K562 (cell line): ENCODE data around the gene MEAF6. TPM values are rescaled to one million over a fixed set of nuclear protein-coding genes. Genes with fewer than 3 reads are reported as not detected.
"Not testable (repeated sequence)": the region's sequence is repeated elsewhere in the genome, so short reads cannot be mapped to it uniquely, and the experiment has no call there.

Experiments
- ATAC-seq: fragments of 200-7000 bp; cut with Tn5 transposase; 3 replicates; pipeline ENCODE4 v1.9.1; 2020; ENCODE audit warnings: moderate library complexity
- BruUV-seq: library from RNA; stranded (reverse); fragments of 400-500 nt; replicated peaks from 2 replicates; lab custom pipeline; 2021; lab: Mats Ljungman, UMichigan
- CTCF ChIA-PET: fragments of 300-600 bp; formaldehyde crosslinking; extraction: SDS; loops from one replicate; lab custom pipeline; 2021; ENCODE audit warnings: low intra/inter-chr PET ratio; lab: Yijun Ruan, JAX
- POLR2A ChIA-PET: fragments of 300-600, 350-650 bp; sonication (Branson Sonifier 250); formaldehyde crosslinking; extraction: SDS; loops from one replicate; lab custom pipeline; 2021; ENCODE audit warnings: antibody characterized with exemption, inconsistent platforms; lab: Yijun Ruan, JAX
- DNase-seq, 4 experiments: peaks; one replicate each; pipeline versions ENCODE4 v3.0.0 to v3.0.0-alpha.2; 2011 to 2018; ENCODE audit warnings: low spot score in 3 of 4, mixed read lengths in 3 of 4; ENCODE audit errors: extremely low read depth in 1 of 4
- FAIRE-seq: peaks from 2 replicates; lab custom pipeline; 2011; peaks lifted over from hg19 to GRCh38; lab: Jason Lieb, UNC
- H2AFZ ChIP-seq: 2 replicates; pipeline ENCODE4 v1.6.0; 2011; ENCODE audit warnings: low read depth, low read length, control low read depth, inconsistent platforms
- H3K27ac ChIP-seq: fragments of 200-600 bp; 3 replicates; pipeline ENCODE4 v1.8.0; 2011; ENCODE audit warnings: low read depth, mild to moderate bottlenecking, control low read depth, inconsistent platforms, low read length, moderate library complexity, mixed read lengths; ENCODE audit errors: extremely low read depth
- H3K27me3 ChIP-seq, 2 experiments: fragments of 300-600 bp in 1 of 2; 2 replicates in 1 of 2; 3 replicates in 1 of 2; pipeline versions ENCODE4 v1.6.0 to v1.8.0; 2011; ENCODE audit warnings: inconsistent platforms in 2 of 2, low read length in 2 of 2, mild to moderate bottlenecking in 1 of 2, mixed read lengths in 1 of 2, moderate library complexity in 1 of 2; ENCODE audit not compliant: control insufficient read depth in 2 of 2, insufficient read depth in 2 of 2
- H3K36me3 ChIP-seq: fragments of 300-600 bp; 3 replicates; pipeline ENCODE4 v1.8.0; 2011; ENCODE audit warnings: mild to moderate bottlenecking, low read length, inconsistent platforms; ENCODE audit not compliant: control insufficient read depth, insufficient read depth
- H3K4me1 ChIP-seq, 2 experiments: fragments of 200-600 bp in 1 of 2; replicated peaks in 1 of 2; 2 replicates in 1 of 2; 3 replicates in 1 of 2; pipeline versions ENCODE4 v1.5.1 to v1.8.0; 2011; ENCODE audit warnings: inconsistent platforms in 2 of 2, low read length in 2 of 2, mild to moderate bottlenecking in 1 of 2, mixed read lengths in 1 of 2, moderate library complexity in 1 of 2; ENCODE audit not compliant: control insufficient read depth in 2 of 2, insufficient read depth in 2 of 2
- H3K4me2 ChIP-seq: 2 replicates; pipeline ENCODE4 v1.6.1; 2011; ENCODE audit warnings: low read length, control low read depth, inconsistent platforms, mixed read lengths; ENCODE audit not compliant: insufficient read depth
- H3K4me3 ChIP-seq: fragments of 200-600 bp; sonication (generic), shearing (Covaris generic); 2 replicates; pipeline ENCODE4 v1.5.1; 2016; ENCODE audit warnings: control low read depth, inconsistent platforms
- H3K79me2 ChIP-seq: fragments of 200-600 bp; 3 replicates; pipeline ENCODE4 v1.8.0; 2011; ENCODE audit warnings: low read length, inconsistent platforms; ENCODE audit not compliant: control insufficient read depth, insufficient read depth
- H3K9ac ChIP-seq, 2 experiments: 2 replicates each; pipeline versions ENCODE4 v1.6.0 to v1.6.1; 2011; ENCODE audit warnings: low read depth in 2 of 2, low read length in 2 of 2, control low read depth in 1 of 2, inconsistent platforms in 1 of 2, mild to moderate bottlenecking in 1 of 2, mixed read lengths in 1 of 2; ENCODE audit not compliant: insufficient read depth in 1 of 2
- H3K9me1 ChIP-seq: one replicate; pipeline ENCODE4 v1.6.0; 2011; ENCODE audit warnings: inconsistent platforms, mild to moderate bottlenecking, low read length, moderate library complexity; ENCODE audit not compliant: control insufficient read depth, insufficient read depth
- H3K9me3 ChIP-seq: replicated peaks from 2 replicates; pipeline ENCODE4 v1.5.1; 2011; ENCODE audit warnings: low read depth, low read length, inconsistent platforms; ENCODE audit not compliant: control insufficient read depth, insufficient read depth
- H4K20me1 ChIP-seq: replicated peaks from 2 replicates; pipeline ENCODE4 v1.6.1; 2011; ENCODE audit warnings: low read length, inconsistent platforms, mixed read lengths; ENCODE audit not compliant: control insufficient read depth, insufficient read depth
- ARID1B ChIP-seq: fragments of 450-650 bp; IDR thresholded peaks from 2 replicates; pipeline ENCODE4 v1.6.1; 2016; ENCODE audit warnings: antibody characterized with exemption, mild to moderate bottlenecking, inconsistent platforms
- ARNT ChIP-seq, 2 experiments: fragments of 450-650 bp; IDR thresholded peaks; 2 replicates each; pipeline ENCODE4 v1.6.1; 2016; ENCODE audit warnings: mild to moderate bottlenecking in 1 of 2
- CBFA2T2 ChIP-seq: fragments of 450-650 bp; conservative IDR thresholded peaks from 2 replicates; pipeline ENCODE4 v1.6.1; 2017; ENCODE audit warnings: mild to moderate bottlenecking
- CBFA2T3 ChIP-seq: fragments of 450-650 bp; IDR thresholded peaks from 2 replicates; pipeline ENCODE4 v1.6.1; 2017
- GATA2 ChIP-seq: sonication (generic); formaldehyde crosslinking; IDR thresholded peaks from 2 replicates; pipeline ENCODE4 v1.4.0; 2020; ENCODE audit warnings: mild to moderate bottlenecking, missing genetic modification reagents
- HDAC1 ChIP-seq, 2 experiments: fragments of 450-650 bp; IDR thresholded peaks; 2 replicates each; pipeline ENCODE4 v1.6.1; 2016 to 2017; ENCODE audit warnings: inconsistent platforms in 1 of 2, mild to moderate bottlenecking in 1 of 2, moderate library complexity in 1 of 2
- KDM5B ChIP-seq: fragments of 200-600 bp; sonication (generic); IDR thresholded peaks from 2 replicates; pipeline ENCODE4 v1.6.1; 2012; ENCODE audit warnings: low read depth, mild to moderate bottlenecking, moderate library complexity, low read length, control low read depth, inconsistent platforms; ENCODE audit not compliant: insufficient replicate concordance
- KLF6 ChIP-seq: fragments of 250-450 bp; sonication (Bioruptor Pico); IDR thresholded peaks from 2 replicates; pipeline ENCODE4 v1.4.0; 2020; ENCODE audit warnings: mild to moderate bottlenecking, moderate library complexity, borderline replicate concordance
- MLLT1 ChIP-seq, 2 experiments: fragments of 450-650 bp; IDR thresholded peaks; 2 replicates each; pipeline ENCODE4 v1.6.1; 2016
- PHF8 ChIP-seq: fragments of 200-600 bp; sonication (generic); IDR thresholded peaks from 2 replicates; pipeline ENCODE4 v1.6.1; 2012; ENCODE audit warnings: mixed run types, mild to moderate bottlenecking, inconsistent platforms, low read length, moderate library complexity, borderline replicate concordance
- TAF1 ChIP-seq: IDR thresholded peaks from 2 replicates; pipeline ENCODE4 v1.6.1; 2011; ENCODE audit warnings: mild to moderate bottlenecking, low read length, moderate library complexity; ENCODE audit not compliant: insufficient read depth, control insufficient read depth, severe bottlenecking; ENCODE audit errors: extremely low read depth
- TCF15 ChIP-seq: fragments of 250-450 bp; sonication (Bioruptor Pico); IDR thresholded peaks from 2 replicates; pipeline ENCODE4 v1.8.0; 2022; ENCODE audit warnings: moderate library complexity, mild to moderate bottlenecking, inconsistent platforms
- ZBTB11 ChIP-seq, 3 experiments: fragments of 200-800 bp in 1 of 3; fragments of 250-450 bp in 1 of 3; fragments of 450-650 bp in 1 of 3; sonication (Bioruptor Pico) in 1 of 3; sonication (Bioruptor generic) in 1 of 3; formaldehyde crosslinking in 1 of 3; IDR thresholded peaks; 2 replicates each; pipeline versions ENCODE4 v1.6.1 to v1.8.0; 2016 to 2022; ENCODE audit warnings: mild to moderate bottlenecking in 2 of 3, missing genetic modification characterization in 2 of 3, missing compliant biosample characterization in 1 of 3, moderate library complexity in 1 of 3
- WGBS: fragments of 100-300 bp; shearing (Covaris generic); methylation state at CpG from one replicate; pipeline ENCODE4 v1.1.6; 2016; ENCODE audit warnings: low coverage, mixed read lengths; ENCODE audit not compliant: insufficient coverage; ENCODE audit errors: missing lambda C conversion rate; 5-methylcytosine and 5-hydroxymethylcytosine counted together
- in situ Hi-C: fragments of 300-500 bp; cut with MboI; formaldehyde crosslinking; loops from 4 replicates; pipeline ENCODE4 v1.15.0; 2018; ENCODE audit warnings: inconsistent platforms, mixed read lengths
- intact Hi-C: fragments of 100-400 bp; cut with micrococcal nuclease; formaldehyde crosslinking; loops from 2 replicates; pipeline ENCODE4 v1.14.2; 2022
- polyA plus RNA-seq, 8 experiments: library from polyadenylated mRNA; depleted of rRNA in 4 of 8; stranded (reverse) in 5 of 8; unstranded in 3 of 8; fragments of >200 nt; fragmentation: Nextera tagmentation in 2 of 8; fragmentation: Illumina TruSeq in 1 of 8; extraction: Ambion mirVana in 2 of 8; extraction: Trizol in 1 of 8; gene quantifications; 2 replicates each; pipeline versions ENCODE4 v1.2.1 to v1.2.3, GENCODE V29; 2011 to 2014; ENCODE audit warnings: inconsistent platforms in 1 of 8, missing spikeins in 1 of 8
- total RNA-seq, 7 experiments: library from RNA; depleted of rRNA in 6 of 7; stranded (reverse); fragments of >200 nt in 6 of 7; fragmentation: Illumina TruSeq in 2 of 7; extraction: Trizol in 2 of 7; gene quantifications; 2 replicates each; pipeline versions ENCODE4 v1.2.1 to v1.2.3, GENCODE V29; 2011 to 2021; ENCODE audit warnings: low replicate concordance in 1 of 7

Gene MEAF6
- total and polyA plus RNA-seq, 9 of the 15 experiments (the other 6 are each of a cell fraction or from before 2014, with no cell fraction given) = 55.0 to 151 (median 92.3) TPM

GRCh38 chr1:37560401-37561132 lies 46.0 kb upstream of the MEAF6 start (continued):
- TF ChIP-seq KLF6 (CRISPR knock-in tag) (0 out of 2 replicates have a peak, but pooled peaks have one; percentile 57), TAF1 (no peak), TCF15 (CRISPR knock-in tag) (0 out of 2 replicates have a peak, but pooled peaks have one; percentile 28)

- Histone ChIP-seq H3K4me2 (peak overlapping the region; percentile 59), H3K4me1 (peaks cover 58 to 64% of the 10 kb centered on the region in 2 experiments)
- 8% methylated on average over 12 of the region's 12 CpGs for whole genome bisulfite sequencing
- TF ChIP-seq MLLT1 (IDR thresholded peaks at IDR 0.05) = peak in 1 of 2 experiments; percentile 68; a peak in 2 of 4 replicates
- TF ChIP-seq ARNT (IDR thresholded peaks at IDR 0.05) = 0 out of 4 replicates have a peak, but pooled peaks of 1 of the 2 experiments have one; percentile 24
- TF ChIP-seq CBFA2T3 = peak; percentile 60
- peak; percentile 44 for TF ChIP-seq KDM5B
- TF ChIP-seq HDAC1 (IDR thresholded peaks at IDR 0.05) = peak in 1 of 2 experiments; percentile 20; a peak in 1 of 4 replicates
- peak; percentile 58 for TF ChIP-seq ARID1B
- TF ChIP-seq PHF8 = peak; percentile 25; the same call in 1 of the 2 replicates
- 0 out of 6 replicates have a peak, but pooled peaks of 1 of the 3 experiments have one; percentile 41 for TF ChIP-seq ZBTB11 (CRISPR knock-in tag; IDR thresholded peaks at IDR 0.05)
- peak; percentile 47 for TF ChIP-seq CBFA2T2
- TF ChIP-seq GATA2 (CRISPR knock-in tag) = peak; percentile 52; the same call in 1 of the 2 replicates
These were observed 45.4 kb upstream of the MEAF6 start for GRCh38 chr1:37559957-37560379.

More at GRCh38 chr1:37559957-37560379, 45.4 kb upstream of the MEAF6 start:
- intact Hi-C loops = loop anchor here (5.0 to 10.0 kb wide), 4 partner anchors 48 to 132 kb away; partner anchors contain the start of genes CDCA8, MEAF6 and ZC3H12A
- H3K9me1 ChIP-seq, H3K27me3 ChIP-seq, H3K9me3 ChIP-seq, in situ Hi-C loops, CTCF ChIA-PET, BruUV-seq, H3K4me3 ChIP-seq, H4K20me1 ChIP-seq, H3K79me2 ChIP-seq, ATAC-seq, POLR2A ChIA-PET, FAIRE-seq: not testable (repeated sequence)
- Histone ChIP-seq H3K9ac (peak overlapping the region; percentile 40 to 60; a peak in 3 of 4 replicates), H3K27ac (peak overlapping the region; percentile 40; the same call in 2 of the 3 replicates), H2AFZ (peak overlapping the region; percentile 84), H3K36me3 (peaks cover 22% of the 10 kb centered on the region; the same call in 2 of the 3 replicates)
- DNase-seq = peak in 1 of 4 experiments; percentile 66
